Panc1 (cell line): Measurements from ENCODE around the gene XAF1. TPM values are rescaled to one million over a fixed set of nuclear protein-coding genes. Genes with fewer than 3 reads are reported as not detected.

Experiments used
- ATAC-seq: fragments of 200-7000 bp; cut with Tn5 transposase; 2 replicates; pipeline ENCODE4 v1.9.1; 2020; ENCODE audit warnings: mild to moderate bottlenecking, moderate library complexity
- BruUV-seq: library from RNA; stranded (reverse); fragments of 400-500 nt; replicated peaks from 2 replicates; lab custom pipeline; 2021; lab: Mats Ljungman, UMichigan
- CTCF ChIA-PET: fragments of 300-600 bp; sonication (Branson Sonifier 250); formaldehyde crosslinking; loops from one replicate; lab custom pipeline; 2022; ENCODE audit warnings: antibody characterized with exemption; lab: Charles Lee
- POLR2A ChIA-PET: fragments of 300-600 bp; sonication (Branson Sonifier 250); formaldehyde crosslinking; loops from one replicate; lab custom pipeline; 2022; ENCODE audit warnings: antibody characterized with exemption; lab: Charles Lee
- DNase-seq: peaks from one replicate; pipeline ENCODE4 v3.0.0-alpha.2; 2010; ENCODE audit warnings: low read depth, low spot score
- H3K27ac ChIP-seq: 2 replicates; pipeline ENCODE4 v1.5.1; 2011; ENCODE audit warnings: mild to moderate bottlenecking, low read length, inconsistent platforms
- H3K27me3 ChIP-seq: fragments of 200-500 bp; sonication (Bioruptor generic); 2 replicates; pipeline ENCODE4 v1.6.0; 2014; ENCODE audit warnings: low read length, inconsistent platforms; ENCODE audit not compliant: control insufficient read depth, insufficient read depth
- H3K36me3 ChIP-seq: fragments of 200-500 bp; sonication (Bioruptor generic); 2 replicates; pipeline ENCODE4 v1.5.1; 2014; ENCODE audit warnings: inconsistent platforms, mild to moderate bottlenecking, low read length, moderate library complexity; ENCODE audit not compliant: control insufficient read depth, insufficient read depth
- H3K4me1 ChIP-seq: 2 replicates; pipeline ENCODE4 v1.5.1; 2011; ENCODE audit warnings: inconsistent platforms, mild to moderate bottlenecking, low read length, moderate library complexity; ENCODE audit not compliant: control insufficient read depth, insufficient read depth
- H3K4me3 ChIP-seq, 2 experiments: 2 replicates each; pipeline ENCODE4 v1.5.1; 2011 to 2012; ENCODE audit warnings: low read depth in 2 of 2, low read length in 2 of 2, mild to moderate bottlenecking in 2 of 2, inconsistent platforms in 1 of 2, moderate library complexity in 1 of 2
- H3K9me3 ChIP-seq: fragments of 200-500 bp; sonication (Bioruptor generic); 2 replicates; pipeline ENCODE4 v1.5.1; 2014; ENCODE audit warnings: low read depth, mild to moderate bottlenecking, inconsistent platforms, low read length, moderate library complexity; ENCODE audit not compliant: control insufficient read depth, insufficient read depth
- POLR2AphosphoS5 ChIP-seq: IDR thresholded peaks from 2 replicates; pipeline ENCODE4 v1.6.1; 2012; ENCODE audit warnings: mild to moderate bottlenecking, low read depth, low read length, moderate library complexity
- SIN3A ChIP-seq: IDR thresholded peaks from 2 replicates; pipeline ENCODE4 v1.6.1; 2012; ENCODE audit warnings: low read depth, mild to moderate bottlenecking, low read length, moderate library complexity, borderline replicate concordance; ENCODE audit not compliant: insufficient read depth
- TCF7L2 ChIP-seq: IDR thresholded peaks from 2 replicates; pipeline ENCODE4 v1.6.1; 2011; ENCODE audit warnings: mild to moderate bottlenecking, low read depth, low read length, inconsistent platforms
- in situ Hi-C: cut with HindIII; loops from 2 replicates; pipeline ENCODE4 v1.10.0; 2016; ENCODE audit warnings: low sequenced_read_pairs, low pct_unique_long_range_greater_than_20kb
- intact Hi-C: fragments of 100-400 bp; cut with micrococcal nuclease; formaldehyde crosslinking; loops from one replicate; pipeline ENCODE4 v1.10.0; 2022; ENCODE audit not compliant: unreplicated experiment
- total RNA-seq: library from RNA; stranded (reverse); gene quantifications from one replicate; pipeline ENCODE4 v1.2.1, GENCODE V29; 2021; ENCODE audit not compliant: unreplicated experiment
- TF ChIP-seq, protein P1 (sequence below), 2 experiments: IDR thresholded peaks; 2 replicates each; pipeline ENCODE4 v1.6.1; 2011 to 2012; ENCODE audit warnings: low read depth in 2 of 2, control low read depth in 1 of 2, low read length in 1 of 2, mild to moderate bottlenecking in 1 of 2, moderate library complexity in 1 of 2; ENCODE audit not compliant: insufficient read depth in 1 of 2
- TF ChIP-seq, protein P2 (sequence below): fragments of 450-650 bp; IDR thresholded peaks from 2 replicates; pipeline ENCODE4 v1.5.1; 2017; ENCODE audit warnings: mild to moderate bottlenecking

The XAF1 gene
- total RNA-seq, 1 experiment from 2014 or later, result 3.5 TPM

DNA sequence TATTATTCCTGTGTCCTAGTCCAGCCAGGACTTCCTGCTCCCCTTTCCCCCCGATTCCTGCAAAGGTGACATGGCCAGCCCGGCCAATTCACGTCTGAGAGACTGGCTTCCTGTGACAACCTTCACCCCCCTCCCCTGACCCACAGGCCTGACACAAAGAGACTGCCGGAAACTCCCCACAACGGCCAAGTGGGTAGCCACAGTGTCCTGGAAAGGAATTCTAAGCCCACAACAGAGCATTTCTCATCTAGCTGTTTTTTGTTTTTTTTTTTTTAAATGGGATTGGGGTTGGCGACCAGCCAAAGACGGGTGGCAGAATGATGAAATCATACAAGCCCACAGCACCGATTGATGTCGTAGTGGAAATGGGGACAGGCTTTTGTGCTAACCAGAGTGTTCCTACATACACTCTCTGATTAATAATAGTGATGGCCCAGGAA is 2.8 kb upstream of the XAF1 start:
- POLR2A ChIA-PET, result no interaction called here
- CTCF ChIA-PET, result no interaction called here
- intact Hi-C loops, result no loop called here
- TF ChIP-seq, protein P1, sequence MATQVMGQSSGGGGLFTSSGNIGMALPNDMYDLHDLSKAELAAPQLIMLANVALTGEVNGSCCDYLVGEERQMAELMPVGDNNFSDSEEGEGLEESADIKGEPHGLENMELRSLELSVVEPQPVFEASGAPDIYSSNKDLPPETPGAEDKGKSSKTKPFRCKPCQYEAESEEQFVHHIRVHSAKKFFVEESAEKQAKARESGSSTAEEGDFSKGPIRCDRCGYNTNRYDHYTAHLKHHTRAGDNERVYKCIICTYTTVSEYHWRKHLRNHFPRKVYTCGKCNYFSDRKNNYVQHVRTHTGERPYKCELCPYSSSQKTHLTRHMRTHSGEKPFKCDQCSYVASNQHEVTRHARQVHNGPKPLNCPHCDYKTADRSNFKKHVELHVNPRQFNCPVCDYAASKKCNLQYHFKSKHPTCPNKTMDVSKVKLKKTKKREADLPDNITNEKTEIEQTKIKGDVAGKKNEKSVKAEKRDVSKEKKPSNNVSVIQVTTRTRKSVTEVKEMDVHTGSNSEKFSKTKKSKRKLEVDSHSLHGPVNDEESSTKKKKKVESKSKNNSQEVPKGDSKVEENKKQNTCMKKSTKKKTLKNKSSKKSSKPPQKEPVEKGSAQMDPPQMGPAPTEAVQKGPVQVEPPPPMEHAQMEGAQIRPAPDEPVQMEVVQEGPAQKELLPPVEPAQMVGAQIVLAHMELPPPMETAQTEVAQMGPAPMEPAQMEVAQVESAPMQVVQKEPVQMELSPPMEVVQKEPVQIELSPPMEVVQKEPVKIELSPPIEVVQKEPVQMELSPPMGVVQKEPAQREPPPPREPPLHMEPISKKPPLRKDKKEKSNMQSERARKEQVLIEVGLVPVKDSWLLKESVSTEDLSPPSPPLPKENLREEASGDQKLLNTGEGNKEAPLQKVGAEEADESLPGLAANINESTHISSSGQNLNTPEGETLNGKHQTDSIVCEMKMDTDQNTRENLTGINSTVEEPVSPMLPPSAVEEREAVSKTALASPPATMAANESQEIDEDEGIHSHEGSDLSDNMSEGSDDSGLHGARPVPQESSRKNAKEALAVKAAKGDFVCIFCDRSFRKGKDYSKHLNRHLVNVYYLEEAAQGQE (IDR thresholded peaks at IDR 0.05; ENCODE audit: insufficient read depth in 1 of 2, low read depth in 2 of 2, low read length in 1 of 2), result no peak
- TF ChIP-seq POLR2AphosphoS5 (no peak), TCF7L2 (no peak), SIN3A (no peak)
- TF ChIP-seq, protein P2, sequence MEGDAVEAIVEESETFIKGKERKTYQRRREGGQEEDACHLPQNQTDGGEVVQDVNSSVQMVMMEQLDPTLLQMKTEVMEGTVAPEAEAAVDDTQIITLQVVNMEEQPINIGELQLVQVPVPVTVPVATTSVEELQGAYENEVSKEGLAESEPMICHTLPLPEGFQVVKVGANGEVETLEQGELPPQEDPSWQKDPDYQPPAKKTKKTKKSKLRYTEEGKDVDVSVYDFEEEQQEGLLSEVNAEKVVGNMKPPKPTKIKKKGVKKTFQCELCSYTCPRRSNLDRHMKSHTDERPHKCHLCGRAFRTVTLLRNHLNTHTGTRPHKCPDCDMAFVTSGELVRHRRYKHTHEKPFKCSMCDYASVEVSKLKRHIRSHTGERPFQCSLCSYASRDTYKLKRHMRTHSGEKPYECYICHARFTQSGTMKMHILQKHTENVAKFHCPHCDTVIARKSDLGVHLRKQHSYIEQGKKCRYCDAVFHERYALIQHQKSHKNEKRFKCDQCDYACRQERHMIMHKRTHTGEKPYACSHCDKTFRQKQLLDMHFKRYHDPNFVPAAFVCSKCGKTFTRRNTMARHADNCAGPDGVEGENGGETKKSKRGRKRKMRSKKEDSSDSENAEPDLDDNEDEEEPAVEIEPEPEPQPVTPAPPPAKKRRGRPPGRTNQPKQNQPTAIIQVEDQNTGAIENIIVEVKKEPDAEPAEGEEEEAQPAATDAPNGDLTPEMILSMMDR, result no peak
- in situ Hi-C loops, result no loop called here
- H3K36me3 ChIP-seq, result no peaks in the 10 kb centered on the region
- H3K27me3 ChIP-seq, result no peaks in the 10 kb centered on the region
- no peak for DNase-seq
- no peak for ATAC-seq
- H3K4me1 ChIP-seq, result no peaks in the 10 kb centered on the region
- no peaks in the 10 kb centered on the region for H3K9me3 ChIP-seq
- BruUV-seq, result no TSS peak
- H3K27ac ChIP-seq, result no peak overlapping the region; the same call in 1 of the 2 replicates
- no peak overlapping the region for H3K4me3 ChIP-seq

DNA sequence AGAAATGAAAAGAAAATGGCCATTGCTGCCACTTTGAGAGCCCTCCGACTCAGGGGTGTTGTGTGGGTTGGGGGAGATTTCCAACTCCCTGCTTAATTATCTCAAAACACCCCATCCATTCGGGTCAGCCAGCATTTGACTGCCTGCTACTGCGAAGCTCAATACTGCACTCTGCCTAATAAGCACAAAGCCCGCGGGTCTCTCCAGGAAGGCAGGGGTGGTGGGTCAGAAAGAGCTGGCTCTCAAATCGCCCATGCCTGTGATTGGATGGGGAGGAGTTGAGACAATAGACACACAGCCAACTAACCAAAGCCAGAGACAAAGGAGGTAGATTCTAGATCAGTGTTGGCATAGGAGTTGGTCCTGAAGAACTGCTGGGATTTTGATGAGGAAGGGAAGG is 2.3 kb upstream of the XAF1 start:
- ATAC-seq (no peak), DNase-seq (no peak)
- POLR2A ChIA-PET, result no interaction called here
- no TSS peak for BruUV-seq
- Histone ChIP-seq H3K36me3 (no peaks in the 10 kb centered on the region), H3K4me3 (no peak overlapping the region), H3K27ac (no peak overlapping the region), H3K4me1 (no peaks in the 10 kb centered on the region), H3K27me3 (no peaks in the 10 kb centered on the region), H3K9me3 (no peaks in the 10 kb centered on the region)
- CTCF ChIA-PET, result no interaction called here
- intact Hi-C loops (no loop called here), in situ Hi-C loops (no loop called here)
- TF ChIP-seq POLR2AphosphoS5 (no peak), SIN3A (no peak), TCF7L2 (no peak)
- TF ChIP-seq, protein P2, result no peak
- TF ChIP-seq, protein P1 (IDR thresholded peaks at IDR 0.05; ENCODE audit: insufficient read depth in 1 of 2, low read depth in 2 of 2, low read length in 1 of 2), result no peak
